Effector memory CD4-positive, alpha-beta T cell (primary cell): ENCODE results near the gene BSCL2.

Experiments used
- DNase-seq, 3 donors: peaks; one replicate each; pipeline ENCODE4 v3.0.0-alpha.2; 2020
- H3K27ac ChIP-seq: 2 replicates; pipeline ENCODE4 v1.7.0; 2013; ENCODE audit warnings: mild to moderate bottlenecking, low read length, moderate library complexity; ENCODE audit not compliant: insufficient read depth, poor library complexity, severe bottlenecking
- H3K27me3 ChIP-seq: replicated peaks from 2 replicates; pipeline ENCODE4 v1.7.0; 2013; ENCODE audit warnings: mild to moderate bottlenecking, low read length; ENCODE audit not compliant: insufficient read depth, control insufficient read depth, poor library complexity, severe bottlenecking
- H3K36me3 ChIP-seq: 2 replicates; pipeline ENCODE4 v1.7.0; 2013; ENCODE audit warnings: mild to moderate bottlenecking, low read length, moderate library complexity; ENCODE audit not compliant: control insufficient read depth, insufficient read depth
- H3K4me1 ChIP-seq: 2 replicates; pipeline ENCODE4 v1.7.0; 2013; ENCODE audit warnings: low read length, mild to moderate bottlenecking; ENCODE audit not compliant: control insufficient read depth, insufficient read depth, poor library complexity, severe bottlenecking
- H3K4me3 ChIP-seq: 2 replicates; pipeline ENCODE4 v1.7.0; 2013; ENCODE audit warnings: low read length, low read depth, mild to moderate bottlenecking; ENCODE audit not compliant: insufficient read depth, poor library complexity, severe bottlenecking
- H3K9me3 ChIP-seq: 2 replicates; pipeline ENCODE4 v1.7.0; 2013; ENCODE audit warnings: mild to moderate bottlenecking, low read length, moderate library complexity; ENCODE audit not compliant: control insufficient read depth

The BSCL2 gene

GRCh38 chr11:62719302-62719978 is 12.2 kb upstream of the BSCL2 start:
- Histone ChIP-seq H3K36me3 (peaks cover 90% of the 10 kb centered on the region), H3K27ac (no peak overlapping the region), H3K4me1 (peaks cover 4% of the 10 kb centered on the region), H3K4me3 (no peak overlapping the region), H3K9me3 (no peaks in the 10 kb centered on the region), H3K27me3 (no peaks in the 10 kb centered on the region)
- DNase-seq, result no peak

- no peak overlapping the region for H3K27ac ChIP-seq
- no peaks in the 10 kb centered on the region for H3K4me1 ChIP-seq
- H3K27me3 ChIP-seq, result no peaks in the 10 kb centered on the region
- H3K4me3 ChIP-seq, result no peak overlapping the region
- H3K9me3 ChIP-seq, result no peaks in the 10 kb centered on the region
- no peak for DNase-seq
- H3K36me3 ChIP-seq, result peaks cover 83% of the 10 kb centered on the region
Measured at GRCh38 chr11:62716816-62717215, 9.6 kb upstream of the BSCL2 start.

GRCh38 chr11:62716206-62716605 is 9.0 kb upstream of the BSCL2 start:
- Histone ChIP-seq H3K36me3 (peaks cover 77% of the 10 kb centered on the region), H3K9me3 (no peaks in the 10 kb centered on the region)
- DNase-seq, result no peak

GRCh38 chr11:62715150-62716130 is 8.2 kb upstream of the BSCL2 start:
- H3K27ac ChIP-seq, result no peak overlapping the region
- H3K27me3 ChIP-seq, result no peaks in the 10 kb centered on the region
- no peaks in the 10 kb centered on the region for H3K9me3 ChIP-seq
- H3K4me3 ChIP-seq, result no peak overlapping the region
- H3K36me3 ChIP-seq, result peaks cover 71% of the 10 kb centered on the region
- peaks cover 2% of the 10 kb centered on the region for H3K4me1 ChIP-seq
- no peak for DNase-seq

More at GRCh38 chr11:62716206-62716605, 9.0 kb upstream of the BSCL2 start:
- H3K4me3 ChIP-seq, result no peak overlapping the region
- no peaks in the 10 kb centered on the region for H3K27me3 ChIP-seq
- H3K4me1 ChIP-seq, result no peaks in the 10 kb centered on the region
- peak overlapping the region; percentile 1 for H3K27ac ChIP-seq

- peaks cover 50% of the 10 kb centered on the region for H3K36me3 ChIP-seq
- H3K4me3 ChIP-seq, result no peak overlapping the region
- H3K9me3 ChIP-seq, result no peaks in the 10 kb centered on the region
- DNase-seq, result no peak
- H3K27me3 ChIP-seq, result no peaks in the 10 kb centered on the region
- H3K27ac ChIP-seq, result peak overlapping the region; percentile 16
- peaks cover 15% of the 10 kb centered on the region for H3K4me1 ChIP-seq
Measured at GRCh38 chr11:62713343-62713742, 6.1 kb upstream of the BSCL2 start.

- Histone ChIP-seq H3K36me3 (peaks cover 46% of the 10 kb centered on the region), H3K4me3 (no peak overlapping the region), H3K27ac (peak overlapping the region; percentile 33), H3K27me3 (no peaks in the 10 kb centered on the region), H3K9me3 (no peaks in the 10 kb centered on the region), H3K4me1 (peaks cover 17% of the 10 kb centered on the region)
- DNase-seq, result no peak
Measured at GRCh38 chr11:62712861-62713260, 5.6 kb upstream of the BSCL2 start.

- no peaks in the 10 kb centered on the region for H3K27me3 ChIP-seq
- no peak for DNase-seq
- H3K36me3 ChIP-seq, result peaks cover 42% of the 10 kb centered on the region
- peaks cover 17% of the 10 kb centered on the region for H3K4me1 ChIP-seq
- no peaks in the 10 kb centered on the region for H3K9me3 ChIP-seq
- peak overlapping the region; percentile 33 for H3K27ac ChIP-seq
- no peak overlapping the region for H3K4me3 ChIP-seq
Measured at GRCh38 chr11:62712276-62712812, 5.1 kb upstream of the BSCL2 start.

- Histone ChIP-seq H3K27ac (peak overlapping the region; percentile 95), H3K4me3 (peak overlapping the region; percentile 70), H3K9me3 (no peaks in the 10 kb centered on the region), H3K4me1 (peaks cover 32% of the 10 kb centered on the region), H3K36me3 (peaks cover 18% of the 10 kb centered on the region), H3K27me3 (no peaks in the 10 kb centered on the region)
- no peak for DNase-seq
Measured at GRCh38 chr11:62710001-62710345, 2.7 kb upstream of the BSCL2 start.

- Histone ChIP-seq H3K4me1 (peaks cover 32% of the 10 kb centered on the region), H3K9me3 (no peaks in the 10 kb centered on the region), H3K27me3 (no peaks in the 10 kb centered on the region), H3K36me3 (peaks cover 14% of the 10 kb centered on the region), H3K4me3 (peak overlapping the region; percentile 70), H3K27ac (peak overlapping the region; percentile 95)
- DNase-seq, result peak; percentile 93 to 97 (median 96)
Measured at GRCh38 chr11:62709247-62710000, 2.2 kb upstream of the BSCL2 start.
